WTC11 (cell line): Measurements from ENCODE around the gene IGFBP1. TPM values are rescaled to one million over a fixed set of nuclear protein-coding genes. Genes with fewer than 3 reads are reported as not detected.
A peak's percentile ranks its signal among the peaks of the same experiment; 100 is the strongest.

Experiments
- ATAC-seq: fragments of 200-7000 bp; cut with Tn5 transposase; 2 replicates; pipeline ENCODE4 v1.10.0; 2021; ENCODE audit warnings: mild to moderate bottlenecking, moderate library complexity
- CTCF ChIA-PET: fragments of 300-600 bp; sonication (Branson Sonifier 250); formaldehyde crosslinking; loops from one replicate; lab custom pipeline; 2021; ENCODE audit warnings: antibody characterized with exemption; lab: Charles Lee
- POLR2A ChIA-PET: fragments of 350-600 bp; sonication (Branson Sonifier 250); formaldehyde crosslinking; loops from one replicate; lab custom pipeline; 2021; ENCODE audit warnings: antibody characterized with exemption; lab: Charles Lee
- DNase-seq: peaks from one replicate; pipeline ENCODE4 v3.0.0; 2021; ENCODE audit warnings: low spot score
- H3K27ac Mint-ChIP-seq: 2 replicates; pipeline ENCODE4 v1.8.0; 2021; ENCODE audit warnings: mixed read lengths
- H3K27me3 Mint-ChIP-seq: 2 replicates; pipeline ENCODE4 v1.8.0; 2021; ENCODE audit warnings: low read depth, mild to moderate bottlenecking, moderate library complexity, mixed read lengths
- H3K36me3 Mint-ChIP-seq: 2 replicates; pipeline ENCODE4 v1.8.0; 2021; ENCODE audit warnings: mixed read lengths
- H3K4me1 Mint-ChIP-seq: 2 replicates; pipeline ENCODE4 v1.8.0; 2022; ENCODE audit warnings: mixed read lengths
- H3K4me3 Mint-ChIP-seq: 2 replicates; pipeline ENCODE4 v1.8.0; 2021; ENCODE audit warnings: mild to moderate bottlenecking, moderate library complexity, mixed read lengths
- H3K9me3 Mint-ChIP-seq: 2 replicates; pipeline ENCODE4 v1.8.0; 2021; ENCODE audit warnings: mixed read lengths
- ATF1 ChIP-seq: sonication (generic); formaldehyde crosslinking; IDR thresholded peaks from 2 replicates; pipeline ENCODE4 v1.8.1; 2023; ENCODE audit warnings: mild to moderate bottlenecking, moderate library complexity, missing genetic modification reagents
- ATF2 ChIP-seq: sonication (generic); formaldehyde crosslinking; IDR thresholded peaks from 2 replicates; pipeline ENCODE4 v1.8.1; 2022; ENCODE audit warnings: low read depth, missing genetic modification reagents, borderline replicate concordance
- ATF3 ChIP-seq: sonication (generic); formaldehyde crosslinking; conservative IDR thresholded peaks from 2 replicates; pipeline ENCODE4 v1.8.1; 2022; ENCODE audit warnings: mild to moderate bottlenecking, missing genetic modification reagents
- CBFB ChIP-seq: sonication (generic); formaldehyde crosslinking; IDR thresholded peaks from 2 replicates; pipeline ENCODE4 v1.8.1; 2022; ENCODE audit warnings: mild to moderate bottlenecking, low read depth, missing genetic modification reagents
- CTCF ChIP-seq: fragments of 200-600 bp; IDR thresholded peaks from 2 replicates; pipeline ENCODE4 v1.8.0; 2022; ENCODE audit warnings: antibody characterized with exemption
- ETV6 ChIP-seq: sonication (generic); formaldehyde crosslinking; IDR thresholded peaks from 2 replicates; pipeline ENCODE4 v1.8.1; 2022; ENCODE audit warnings: mild to moderate bottlenecking, missing genetic modification reagents
- FOXP1 ChIP-seq: sonication (generic); formaldehyde crosslinking; IDR thresholded peaks from 2 replicates; pipeline ENCODE4 v1.8.0; 2022; ENCODE audit warnings: missing genetic modification reagents, mild to moderate bottlenecking, moderate library complexity, borderline replicate concordance
- NFYB ChIP-seq: sonication (generic); formaldehyde crosslinking; conservative IDR thresholded peaks from 2 replicates; pipeline ENCODE4 v1.8.0; 2022; ENCODE audit warnings: low read depth, missing genetic modification reagents
- NR1H2 ChIP-seq: sonication (generic); formaldehyde crosslinking; IDR thresholded peaks from 2 replicates; pipeline ENCODE4 v1.9.0; 2021; ENCODE audit warnings: mild to moderate bottlenecking, moderate library complexity, missing genetic modification reagents
- NR3C1 ChIP-seq: sonication (generic); formaldehyde crosslinking; conservative IDR thresholded peaks from 2 replicates; pipeline ENCODE4 v1.8.1; 2023; ENCODE audit warnings: low read depth, mild to moderate bottlenecking, missing genetic modification reagents
- SMAD3 ChIP-seq: sonication (generic); formaldehyde crosslinking; IDR thresholded peaks from 2 replicates; pipeline ENCODE4 v1.8.0; 2022; ENCODE audit warnings: missing genetic modification reagents, mild to moderate bottlenecking, borderline replicate concordance
- SP1 ChIP-seq: sonication (generic); formaldehyde crosslinking; conservative IDR thresholded peaks from 2 replicates; pipeline ENCODE4 v1.8.1; 2022; ENCODE audit warnings: missing genetic modification reagents
- STAT6 ChIP-seq: sonication (generic); formaldehyde crosslinking; conservative IDR thresholded peaks from 2 replicates; pipeline ENCODE4 v1.8.1; 2023; ENCODE audit warnings: mild to moderate bottlenecking, low read depth, missing genetic modification reagents, moderate library complexity
- TEAD1 ChIP-seq: sonication (generic); formaldehyde crosslinking; IDR thresholded peaks from 2 replicates; pipeline ENCODE4 v1.8.0; 2022; ENCODE audit warnings: mild to moderate bottlenecking, missing genetic modification reagents
- ZBTB21 ChIP-seq: sonication (generic); formaldehyde crosslinking; IDR thresholded peaks from 2 replicates; pipeline ENCODE4 v1.8.1; 2023; ENCODE audit warnings: mild to moderate bottlenecking, missing genetic modification reagents, borderline replicate concordance
- ZNF138 ChIP-seq: sonication (generic); formaldehyde crosslinking; conservative IDR thresholded peaks from 2 replicates; pipeline ENCODE4 v1.8.1; 2022; ENCODE audit warnings: mild to moderate bottlenecking, moderate library complexity, missing genetic modification reagents
- ZNF219 ChIP-seq: sonication (generic); formaldehyde crosslinking; IDR thresholded peaks from 2 replicates; pipeline ENCODE4 v1.8.0; 2023; ENCODE audit warnings: missing genetic modification reagents, mild to moderate bottlenecking, borderline replicate concordance
- ZNF416 ChIP-seq: fragments of 250-450 bp; sonication (Bioruptor Pico); IDR thresholded peaks from 2 replicates; pipeline ENCODE4 v1.9.0; 2021; ENCODE audit warnings: mild to moderate bottlenecking, inconsistent platforms
- ZNF425 ChIP-seq: fragments of 250-450 bp; sonication (Bioruptor Pico); conservative IDR thresholded peaks from 2 replicates; pipeline ENCODE4 v1.9.0; 2021; ENCODE audit warnings: mild to moderate bottlenecking
- total RNA-seq: library from RNA; stranded (reverse); gene quantifications from 3 replicates; pipeline ENCODE4 v1.2.3, GENCODE V29; 2021
- TF ChIP-seq, protein P1 (sequence below): sonication (generic); formaldehyde crosslinking; IDR thresholded peaks from 2 replicates; pipeline ENCODE4 v1.8.1; 2023; ENCODE audit warnings: mild to moderate bottlenecking, moderate library complexity, missing genetic modification reagents
- TF ChIP-seq, protein P2 (sequence below): sonication (generic); formaldehyde crosslinking; IDR thresholded peaks from 2 replicates; pipeline ENCODE4 v1.8.0; 2022; ENCODE audit warnings: mild to moderate bottlenecking, missing genetic modification reagents
- TF ChIP-seq, protein P3 (sequence below): sonication (generic); formaldehyde crosslinking; IDR thresholded peaks from 2 replicates; pipeline ENCODE4 v1.8.0; 2022; ENCODE audit warnings: mild to moderate bottlenecking, missing genetic modification reagents

The IGFBP1 gene
- total RNA-seq, 1 experiment from 2014 or later = 0.37 TPM

GRCh38 chr7:45921699-45922519 is 33.6 kb downstream of the IGFBP1 start:
- Mint-ChIP-seq H3K27ac (no peak overlapping the region), H3K9me3 (no peaks in the 10 kb centered on the region), H3K4me1 (peaks cover 51% of the 10 kb centered on the region), H3K36me3 (no peaks in the 10 kb centered on the region), H3K27me3 (peaks cover 66% of the 10 kb centered on the region), H3K4me3 (peak overlapping the region; percentile 74)
- POLR2A ChIA-PET = no interaction called here
- DNase-seq (peak; percentile 80), ATAC-seq (peak; percentile 20)
- CTCF ChIA-PET = interaction anchor here (0.6 to 4.2 kb wide), 40 partner anchors 8 to 1344 kb away, joined by 3 to 59 read pairs (median 4); partner anchors contain the start of gene IGFBP1
- TF ChIP-seq CBFB (CRISPR knock-in tag) (no peak), CTCF (peak; percentile 69), ZNF416 (CRISPR knock-in tag) (no peak), SP1 (CRISPR knock-in tag) (0 out of 2 replicates have a peak, but pooled peaks have one; percentile 30)
- TF ChIP-seq, protein P1, sequence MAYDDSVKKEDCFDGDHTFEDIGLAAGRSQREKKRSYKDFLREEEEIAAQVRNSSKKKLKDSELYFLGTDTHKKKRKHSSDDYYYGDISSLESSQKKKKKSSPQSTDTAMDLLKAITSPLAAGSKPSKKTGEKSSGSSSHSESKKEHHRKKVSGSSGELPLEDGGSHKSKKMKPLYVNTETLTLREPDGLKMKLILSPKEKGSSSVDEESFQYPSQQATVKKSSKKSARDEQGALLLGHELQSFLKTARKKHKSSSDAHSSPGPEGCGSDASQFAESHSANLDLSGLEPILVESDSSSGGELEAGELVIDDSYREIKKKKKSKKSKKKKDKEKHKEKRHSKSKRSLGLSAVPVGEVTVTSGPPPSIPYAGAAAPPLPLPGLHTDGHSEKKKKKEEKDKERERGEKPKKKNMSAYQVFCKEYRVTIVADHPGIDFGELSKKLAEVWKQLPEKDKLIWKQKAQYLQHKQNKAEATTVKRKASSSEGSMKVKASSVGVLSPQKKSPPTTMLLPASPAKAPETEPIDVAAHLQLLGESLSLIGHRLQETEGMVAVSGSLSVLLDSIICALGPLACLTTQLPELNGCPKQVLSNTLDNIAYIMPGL (CRISPR knock-in tag) = 0 out of 2 replicates have a peak, but pooled peaks have one; percentile 41
- TF ChIP-seq, protein P2, sequence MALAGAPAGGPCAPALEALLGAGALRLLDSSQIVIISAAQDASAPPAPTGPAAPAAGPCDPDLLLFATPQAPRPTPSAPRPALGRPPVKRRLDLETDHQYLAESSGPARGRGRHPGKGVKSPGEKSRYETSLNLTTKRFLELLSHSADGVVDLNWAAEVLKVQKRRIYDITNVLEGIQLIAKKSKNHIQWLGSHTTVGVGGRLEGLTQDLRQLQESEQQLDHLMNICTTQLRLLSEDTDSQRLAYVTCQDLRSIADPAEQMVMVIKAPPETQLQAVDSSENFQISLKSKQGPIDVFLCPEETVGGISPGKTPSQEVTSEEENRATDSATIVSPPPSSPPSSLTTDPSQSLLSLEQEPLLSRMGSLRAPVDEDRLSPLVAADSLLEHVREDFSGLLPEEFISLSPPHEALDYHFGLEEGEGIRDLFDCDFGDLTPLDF (CRISPR knock-in tag) = no peak

DNA sequence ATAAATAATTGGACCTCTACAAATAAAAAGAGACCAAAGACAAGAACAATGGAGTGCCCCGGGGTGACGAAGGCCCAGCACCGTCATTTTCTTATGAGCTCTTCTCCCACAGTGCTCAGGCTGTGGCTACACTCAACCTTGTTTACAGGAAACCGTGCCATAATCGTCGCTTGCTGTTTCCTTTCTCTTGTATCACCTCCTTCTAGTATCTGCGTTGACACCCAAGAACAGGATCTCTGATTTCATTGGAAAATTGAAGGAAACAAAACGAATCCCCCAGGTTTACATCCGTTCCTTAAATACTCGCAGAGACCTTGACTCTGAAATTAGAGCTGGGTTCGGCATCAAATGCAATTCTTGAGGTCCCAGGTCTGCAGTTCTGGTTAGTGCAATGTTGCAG is 34.5 kb downstream of the IGFBP1 start:
- ChIA-PET POLR2A (no interaction called here), CTCF (interaction anchor here (0.6 to 4.2 kb wide), 44 partner anchors 8 to 1343 kb away, joined by 3 to 59 read pairs (median 4); partner anchors contain the start of gene IGFBP1)
- Mint-ChIP-seq H3K4me3 (peak overlapping the region; percentile 74), H3K27ac (no peak overlapping the region), H3K36me3 (no peaks in the 10 kb centered on the region), H3K9me3 (no peaks in the 10 kb centered on the region), H3K27me3 (peaks cover 62% of the 10 kb centered on the region), H3K4me1 (peaks cover 49% of the 10 kb centered on the region)
- DNase-seq (no peak), ATAC-seq (no peak)
- TF ChIP-seq TEAD1 = no peak
- no peak for TF ChIP-seq ZNF219
- no peak for TF ChIP-seq STAT6 (CRISPR knock-in tag)
- no peak for TF ChIP-seq ZNF138 (CRISPR knock-in tag)
- TF ChIP-seq, protein P3, sequence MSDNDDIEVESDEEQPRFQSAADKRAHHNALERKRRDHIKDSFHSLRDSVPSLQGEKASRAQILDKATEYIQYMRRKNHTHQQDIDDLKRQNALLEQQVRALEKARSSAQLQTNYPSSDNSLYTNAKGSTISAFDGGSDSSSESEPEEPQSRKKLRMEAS (CRISPR knock-in tag) = no peak
- TF ChIP-seq NR3C1 (CRISPR knock-in tag) = no peak
- TF ChIP-seq ATF1 (CRISPR knock-in tag) = no peak
- no peak for TF ChIP-seq SMAD3
- TF ChIP-seq ATF2 = no peak
- no peak for TF ChIP-seq ZBTB21
- no peak for TF ChIP-seq ETV6 (CRISPR knock-in tag)
- no peak for TF ChIP-seq ATF3 (CRISPR knock-in tag)
- no peak for TF ChIP-seq NR1H2 (CRISPR knock-in tag)
- no peak for TF ChIP-seq ZNF416 (CRISPR knock-in tag)
- no peak for TF ChIP-seq ZNF425 (CRISPR knock-in tag)
- TF ChIP-seq FOXP1 (CRISPR knock-in tag) = no peak
- no peak for TF ChIP-seq NFYB (CRISPR knock-in tag)
